Heart right ventricle (tissue), 16 donors: ENCODE data around the gene DYNC2LI1. TPM values are rescaled to one million over a fixed set of nuclear protein-coding genes. Genes with fewer than 3 reads are reported as not detected.

ENCODE experiments used
- ATAC-seq, 8 donors: fragments of 200-7000 bp; cut with Tn5 transposase; one replicate each; pipeline ENCODE4 v1.9.1; 2020; ENCODE audit warnings: mild to moderate bottlenecking in 8 of 8, moderate library complexity in 8 of 8, moderate number of reproducible peaks in 1 of 8
- DNase-seq, 2 donors: peaks; one replicate each; pipeline ENCODE4 v3.0.0-alpha.2; 2020
- H3K27ac ChIP-seq, 10 donors: fragments of 200-600 bp; sonication (generic) in 2 of 10; one replicate each; pipeline versions ENCODE4 v1.5.0 to v1.8.0; 2020 to 2022; ENCODE audit warnings: mild to moderate bottlenecking in 3 of 10
- H3K27me3 ChIP-seq, 7 donors: fragments of 200-600 bp; one replicate each; pipeline ENCODE4 v1.8.0; 2021 to 2022; ENCODE audit warnings: mild to moderate bottlenecking in 2 of 7
- H3K36me3 ChIP-seq, 9 donors: fragments of 200-600 bp; sonication (generic) in 1 of 9; one replicate each; pipeline versions ENCODE4 v1.5.0 to v1.8.0; 2020 to 2022; ENCODE audit warnings: mild to moderate bottlenecking in 2 of 9
- H3K4me1 ChIP-seq, 9 donors: fragments of 200-600 bp; sonication (generic) in 1 of 9; one replicate each; pipeline versions ENCODE4 v1.5.0 to v1.8.0; 2020 to 2022; ENCODE audit warnings: mild to moderate bottlenecking in 4 of 9
- H3K4me3 ChIP-seq, 10 donors: fragments of 200-600 bp; sonication (generic) in 2 of 10; one replicate each; pipeline versions ENCODE4 v1.5.0 to v1.8.0; 2020 to 2022; ENCODE audit warnings: mild to moderate bottlenecking in 7 of 10, moderate library complexity in 2 of 10
- H3K9me3 ChIP-seq, 11 donors: fragments of 200-600 bp in 10 of 11; sonication (generic) in 2 of 11; one replicate each; pipeline versions ENCODE4 v1.5.0 to v1.8.0; 2013 to 2022; ENCODE audit warnings: mild to moderate bottlenecking in 2 of 11, control low read depth in 1 of 11, moderate library complexity in 1 of 11
- WGBS, 2 donors: extraction: QIAGEN DNeasy Blood & Tissue Kit; methylation state at CpG; one replicate each; pipeline ENCODE4 v1.1.7; 2013; ENCODE audit warnings: inconsistent platforms in 1 of 2; 5-methylcytosine and 5-hydroxymethylcytosine counted together
- intact Hi-C, 10 donors: fragments of 100-400 bp; cut with DNase I; formaldehyde crosslinking; loops; one replicate each; pipeline versions ENCODE4 v1.11.1 to v1.14.2; 2022
- polyA plus RNA-seq, 2 donors: library from polyadenylated mRNA; stranded (reverse); fragments of 200-250 nt; gene quantifications; one replicate each; pipeline ENCODE4 v1.2.3, GENCODE V29; 2013
- total RNA-seq, 10 donors: library from RNA; stranded (reverse); fragmentation: NEBNext Ultra II Directional in 3 of 10; extraction: Animal tissue kit (Norgen Biotek cat#: 25700) in 3 of 10; gene quantifications; one replicate each; pipeline versions ENCODE4 v1.2.1 to v1.2.4, GENCODE V29; 2021 to 2023
- TF ChIP-seq, protein P1 (sequence below), 9 donors: fragments of 200-600 bp; sonication (generic) in 2 of 9; IDR thresholded peaks; one replicate each; pipeline versions ENCODE4 v1.5.0 to v1.8.0; 2021 to 2022; ENCODE audit warnings: antibody characterized with exemption in 9 of 9, mild to moderate bottlenecking in 5 of 9, moderate library complexity in 1 of 9
- donor health status: Arrhythmogenic right ventricular cardiomyopathy.
- donor health status: ischemic (EF 13 %, LVEDD 7.1; RV severe dilation, severe dysfunction).
- donor health status: healthy with polysubstance abuse.
- donor health status: DM: no; HTN: yes; CAD: no.
- donor health status: DM: no; HTN: no; CAD: no.
- donor health status: ischemic (EF 25% LVEDD 6.9; RV normal size, moderate dysfunction).
- donor health status: ischemic (EF 25% LVEDD 5.7; RV mildly dilated, moderate dysfunction).
- donor health status: healthy.
- donor health status: DM: yes; HTN: yes; CAD: no.
- donor health status: Ischemic cardiomyopathy.
- donor health status: ischemic (EF 35%, LVEDD 5.7; RV mildly dilated, moderate dysfunction).
- donor health status: nonischemic (EF 11% LVEDD 7.7; RV severe dilation, severe dysfunction).
- donor health status: DM: yes; HTN: yes; CAD: no.
- donor health status: PGD.
- donor health status: ischemic (EF 29% LVEDD 5.4; RV normal size, mild dysfunction).
- donor health status: nonischemic (EF 23%, LVEDD 6.1; RV moderate dilation, normal function).

The DYNC2LI1 gene
- total and polyA plus RNA-seq, 12 donors: 4.8 to 13.8 (median 10.7) TPM

DNA sequence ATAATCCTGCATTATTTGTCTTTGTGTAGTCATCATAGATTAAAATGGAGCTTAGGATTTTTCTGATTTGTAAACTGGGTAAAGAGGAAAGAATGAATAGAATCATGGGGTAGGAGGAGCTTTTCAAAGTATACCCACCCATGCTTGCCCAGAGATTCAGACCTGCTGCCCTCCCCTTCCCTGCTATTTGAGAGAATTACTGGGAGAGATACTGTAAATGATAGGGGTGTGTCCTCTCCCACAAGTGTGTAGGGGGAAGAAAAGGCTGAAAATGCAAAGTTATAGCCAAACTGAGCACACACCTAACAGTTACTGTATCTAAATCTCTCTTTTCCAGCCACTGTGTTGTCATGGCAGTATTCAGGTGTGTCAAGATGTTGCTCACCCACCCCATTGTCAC, 21.5 kb upstream of the DYNC2LI1 start:
- TF ChIP-seq, protein P1, sequence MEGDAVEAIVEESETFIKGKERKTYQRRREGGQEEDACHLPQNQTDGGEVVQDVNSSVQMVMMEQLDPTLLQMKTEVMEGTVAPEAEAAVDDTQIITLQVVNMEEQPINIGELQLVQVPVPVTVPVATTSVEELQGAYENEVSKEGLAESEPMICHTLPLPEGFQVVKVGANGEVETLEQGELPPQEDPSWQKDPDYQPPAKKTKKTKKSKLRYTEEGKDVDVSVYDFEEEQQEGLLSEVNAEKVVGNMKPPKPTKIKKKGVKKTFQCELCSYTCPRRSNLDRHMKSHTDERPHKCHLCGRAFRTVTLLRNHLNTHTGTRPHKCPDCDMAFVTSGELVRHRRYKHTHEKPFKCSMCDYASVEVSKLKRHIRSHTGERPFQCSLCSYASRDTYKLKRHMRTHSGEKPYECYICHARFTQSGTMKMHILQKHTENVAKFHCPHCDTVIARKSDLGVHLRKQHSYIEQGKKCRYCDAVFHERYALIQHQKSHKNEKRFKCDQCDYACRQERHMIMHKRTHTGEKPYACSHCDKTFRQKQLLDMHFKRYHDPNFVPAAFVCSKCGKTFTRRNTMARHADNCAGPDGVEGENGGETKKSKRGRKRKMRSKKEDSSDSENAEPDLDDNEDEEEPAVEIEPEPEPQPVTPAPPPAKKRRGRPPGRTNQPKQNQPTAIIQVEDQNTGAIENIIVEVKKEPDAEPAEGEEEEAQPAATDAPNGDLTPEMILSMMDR (IDR thresholded peaks at IDR 0.05): no peak
- no peak overlapping the region for H3K4me3 ChIP-seq
- intact Hi-C loops: no loop called here
- no peaks in the 10 kb centered on the region for H3K27me3 ChIP-seq
- peaks cover 0 to 4% (median 0%) of the 10 kb centered on the region in 9 donors for H3K4me1 ChIP-seq
- no peaks in the 10 kb centered on the region for H3K36me3 ChIP-seq
- no peak for DNase-seq
- H3K9me3 ChIP-seq: no peaks in the 10 kb centered on the region
- H3K27ac ChIP-seq: no peak overlapping the region
- no peak for ATAC-seq

DNA sequence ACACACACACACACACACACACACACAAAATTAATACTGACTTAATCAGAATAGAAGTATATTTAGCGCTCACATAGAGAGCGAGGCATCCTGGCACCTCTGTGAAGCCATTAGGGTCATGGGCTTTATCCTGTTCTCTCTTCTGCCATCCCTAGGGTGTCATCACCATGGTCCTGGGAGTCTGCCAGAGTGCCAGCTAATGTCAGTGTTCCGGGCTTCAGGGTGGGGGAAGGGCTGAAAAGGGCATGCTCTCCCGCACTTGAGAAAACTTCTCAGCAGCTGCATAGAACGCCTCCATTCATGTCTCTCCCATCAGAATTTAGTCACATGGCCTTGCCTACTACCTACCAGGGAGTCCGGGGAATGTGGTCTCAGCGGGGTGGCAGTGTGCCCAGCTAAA, 19.7 kb upstream of the DYNC2LI1 start:
- Histone ChIP-seq H3K36me3 (no peaks in the 10 kb centered on the region), H3K4me1 (peaks cover 0 to 8% (median 0%) of the 10 kb centered on the region in 9 donors), H3K4me3 (no peak overlapping the region), H3K27ac (no peak overlapping the region), H3K9me3 (no peaks in the 10 kb centered on the region), H3K27me3 (no peaks in the 10 kb centered on the region)
- DNase-seq (peak; percentile 13 to 17), ATAC-seq (peak in 3 of 8 donors; percentile 20 to 81 (median 27))
- intact Hi-C loops: no loop called here
- WGBS, 2 donors: 72 to 76% methylated on average over 7 of the region's 7 CpGs
- TF ChIP-seq, protein P1 (IDR thresholded peaks at IDR 0.05): no peak

- no peak overlapping the region for H3K4me3 ChIP-seq
- H3K27ac ChIP-seq: peak overlapping the region in 3 of 10 donors; percentile 6 to 22 (median 10)
- H3K36me3 ChIP-seq: no peaks in the 10 kb centered on the region
- DNase-seq (peak in 1 of 2 donors; percentile 14), ATAC-seq (peak in 2 of 8 donors; percentile 35 to 40)
- TF ChIP-seq, protein P1 (IDR thresholded peaks at IDR 0.05): no peak
- peaks cover 0 to 8% (median 0%) of the 10 kb centered on the region in 9 donors for H3K4me1 ChIP-seq
- WGBS, 2 donors: 39 to 50% methylated on average over 3 of the region's 3 CpGs
- intact Hi-C loops: no loop called here
- H3K9me3 ChIP-seq: no peaks in the 10 kb centered on the region
- no peaks in the 10 kb centered on the region for H3K27me3 ChIP-seq
Observed at GRCh38 chr2:43758739-43759138, 15.1 kb upstream of the DYNC2LI1 start.

- Histone ChIP-seq H3K27me3 (no peaks in the 10 kb centered on the region), H3K27ac (peak overlapping the region in 3 of 10 donors; percentile 6 to 22 (median 10)), H3K4me1 (peaks cover 0 to 8% (median 0%) of the 10 kb centered on the region in 9 donors), H3K4me3 (no peak overlapping the region), H3K9me3 (no peaks in the 10 kb centered on the region), H3K36me3 (no peaks in the 10 kb centered on the region)
- TF ChIP-seq, protein P1 (IDR thresholded peaks at IDR 0.05): no peak
- peak in 1 of 8 donors; percentile 53 for ATAC-seq
- intact Hi-C loops: no loop called here
- no peak for DNase-seq
Observed at GRCh38 chr2:43759195-43759594, 14.6 kb upstream of the DYNC2LI1 start.
